Endothelial cell of umbilical vein (primary cell): ENCODE measurements around the gene CEP120.

ENCODE experiments used
- FOS ChIP-seq: IDR thresholded peaks from 2 replicates; pipeline ENCODE4 v1.6.1; 2011; ENCODE audit warnings: mild to moderate bottlenecking, low read length, moderate library complexity, borderline replicate concordance; ENCODE audit not compliant: insufficient read depth
- MAX ChIP-seq: IDR thresholded peaks from 2 replicates; pipeline ENCODE4 v1.6.1; 2011; ENCODE audit not compliant: insufficient read depth, insufficient read length
- POLR2A ChIP-seq: IDR thresholded peaks from 2 replicates; pipeline ENCODE4 v1.6.1; 2012; ENCODE audit warnings: low read depth, mild to moderate bottlenecking, control low read depth, low read length
- POLR2AphosphoS5 ChIP-seq: IDR thresholded peaks from 2 replicates; pipeline ENCODE4 v1.6.1; 2012; ENCODE audit warnings: low read depth, mild to moderate bottlenecking, control low read depth, low read length, moderate library complexity; ENCODE audit not compliant: insufficient read depth
- TF ChIP-seq, protein P1 (sequence below), 2 donors: IDR thresholded peaks; 1 replicate in 1 of 2; 2 replicates in 1 of 2; pipeline ENCODE4 v1.5.1; 2011; ENCODE audit warnings: low read length in 2 of 2, mild to moderate bottlenecking in 2 of 2, moderate library complexity in 2 of 2, control low read depth in 1 of 2, inconsistent platforms in 1 of 2, low read depth in 1 of 2; ENCODE audit not compliant: insufficient read depth in 1 of 2; ENCODE audit errors: extremely low read depth in 1 of 2

- no peak for TF ChIP-seq POLR2A
- TF ChIP-seq, protein P1, sequence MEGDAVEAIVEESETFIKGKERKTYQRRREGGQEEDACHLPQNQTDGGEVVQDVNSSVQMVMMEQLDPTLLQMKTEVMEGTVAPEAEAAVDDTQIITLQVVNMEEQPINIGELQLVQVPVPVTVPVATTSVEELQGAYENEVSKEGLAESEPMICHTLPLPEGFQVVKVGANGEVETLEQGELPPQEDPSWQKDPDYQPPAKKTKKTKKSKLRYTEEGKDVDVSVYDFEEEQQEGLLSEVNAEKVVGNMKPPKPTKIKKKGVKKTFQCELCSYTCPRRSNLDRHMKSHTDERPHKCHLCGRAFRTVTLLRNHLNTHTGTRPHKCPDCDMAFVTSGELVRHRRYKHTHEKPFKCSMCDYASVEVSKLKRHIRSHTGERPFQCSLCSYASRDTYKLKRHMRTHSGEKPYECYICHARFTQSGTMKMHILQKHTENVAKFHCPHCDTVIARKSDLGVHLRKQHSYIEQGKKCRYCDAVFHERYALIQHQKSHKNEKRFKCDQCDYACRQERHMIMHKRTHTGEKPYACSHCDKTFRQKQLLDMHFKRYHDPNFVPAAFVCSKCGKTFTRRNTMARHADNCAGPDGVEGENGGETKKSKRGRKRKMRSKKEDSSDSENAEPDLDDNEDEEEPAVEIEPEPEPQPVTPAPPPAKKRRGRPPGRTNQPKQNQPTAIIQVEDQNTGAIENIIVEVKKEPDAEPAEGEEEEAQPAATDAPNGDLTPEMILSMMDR (IDR thresholded peaks at IDR 0.05; ENCODE audit: extremely low read depth in 1 of 2, insufficient read depth in 1 of 2, low read depth in 1 of 2, low read length in 2 of 2): no peak
- no peak for TF ChIP-seq FOS
- no peak for TF ChIP-seq MAX
- no peak for TF ChIP-seq POLR2AphosphoS5
Observed at GRCh38 chr5:123358751-123359150, 64.5 kb downstream of the CEP120 start.
